Trophoblast cell (in vitro differentiated cells and primary cell): ENCODE measurements around the gene CEACAM8.

Experiments used
- DNase-seq, 2 donors: peaks; one replicate each; pipeline ENCODE4 v3.0.0-alpha.2; 2016
- H2AFZ ChIP-seq: 2 replicates; pipeline ENCODE4 v1.6.1; 2013; ENCODE audit warnings: low read length, moderate library complexity, mild to moderate bottlenecking; ENCODE audit not compliant: insufficient read depth, poor library complexity
- H2AK5ac ChIP-seq: 2 replicates; pipeline ENCODE4 v1.6.1; 2013; ENCODE audit warnings: mild to moderate bottlenecking, low read length
- H2BK120ac ChIP-seq: 2 replicates; pipeline ENCODE4 v1.6.1; 2013; ENCODE audit warnings: low read length, mild to moderate bottlenecking, moderate library complexity; ENCODE audit not compliant: insufficient read depth, poor library complexity
- H2BK12ac ChIP-seq: 2 replicates; pipeline ENCODE4 v1.6.1; 2013; ENCODE audit warnings: mild to moderate bottlenecking, low read length, moderate library complexity
- H2BK5ac ChIP-seq: 2 replicates; pipeline ENCODE4 v1.6.1; 2013; ENCODE audit warnings: low read length, low read depth, moderate library complexity, mild to moderate bottlenecking; ENCODE audit not compliant: poor library complexity
- H3K14ac ChIP-seq: 2 replicates; pipeline ENCODE4 v1.6.1; 2013; ENCODE audit warnings: mild to moderate bottlenecking, low read length
- H3K18ac ChIP-seq: 2 replicates; pipeline ENCODE4 v1.6.1; 2013; ENCODE audit warnings: mild to moderate bottlenecking, low read length
- H3K23ac ChIP-seq: 2 replicates; pipeline ENCODE4 v1.6.1; 2013; ENCODE audit warnings: low read length
- H3K27ac ChIP-seq: 2 replicates; pipeline ENCODE4 v1.5.1; 2013; ENCODE audit warnings: low read depth, mild to moderate bottlenecking, inconsistent platforms, low read length, moderate library complexity
- H3K27me3 ChIP-seq: 2 replicates; pipeline ENCODE4 v1.6.1; 2013; ENCODE audit warnings: inconsistent platforms, mild to moderate bottlenecking, low read length, moderate library complexity; ENCODE audit not compliant: insufficient read depth
- H3K36me3 ChIP-seq, 2 experiments: 1 replicate in 1 of 2; 2 replicates in 1 of 2; pipeline ENCODE4 v1.6.1; 2013; ENCODE audit warnings: low read length in 2 of 2, mild to moderate bottlenecking in 2 of 2, moderate library complexity in 1 of 2; ENCODE audit not compliant: insufficient read depth in 2 of 2, control insufficient read depth in 1 of 2
- H3K4ac ChIP-seq: 2 replicates; pipeline ENCODE4 v1.6.1; 2013; ENCODE audit warnings: low read depth, mild to moderate bottlenecking, low read length, moderate library complexity
- H3K4me1 ChIP-seq, 2 experiments: 1 replicate in 1 of 2; 2 replicates in 1 of 2; pipeline ENCODE4 v1.6.1; 2013; ENCODE audit warnings: low read length in 2 of 2, mild to moderate bottlenecking in 2 of 2, moderate library complexity in 1 of 2; ENCODE audit not compliant: insufficient read depth in 2 of 2, control insufficient read depth in 1 of 2
- H3K4me2 ChIP-seq: 2 replicates; pipeline ENCODE4 v1.6.1; 2013; ENCODE audit warnings: inconsistent platforms, mild to moderate bottlenecking, low read length, moderate library complexity
- H3K4me3 ChIP-seq: 2 replicates; pipeline ENCODE4 v1.5.1; 2013; ENCODE audit warnings: mild to moderate bottlenecking, low read depth, low read length, inconsistent platforms
- H3K79me1 ChIP-seq: one replicate; pipeline ENCODE4 v1.6.1; 2013; ENCODE audit warnings: low read length
- H3K79me2 ChIP-seq: 2 replicates; pipeline ENCODE4 v1.6.1; 2013; ENCODE audit warnings: low read length, mild to moderate bottlenecking; ENCODE audit not compliant: control insufficient read depth, insufficient read depth, poor library complexity
- H3K9ac ChIP-seq: 2 replicates; pipeline ENCODE4 v1.6.1; 2013; ENCODE audit warnings: mild to moderate bottlenecking, low read length
- H3K9me3 ChIP-seq: 2 replicates; pipeline ENCODE4 v1.6.1; 2013; ENCODE audit warnings: low read depth, mild to moderate bottlenecking, control low read depth, inconsistent platforms, low read length; ENCODE audit not compliant: insufficient read depth
- H4K12ac ChIP-seq: 2 replicates; pipeline ENCODE4 v1.6.1; 2013; ENCODE audit warnings: low read depth, mild to moderate bottlenecking, low read length, moderate library complexity
- H4K8ac ChIP-seq: 2 replicates; pipeline ENCODE4 v1.6.1; 2013; ENCODE audit warnings: low read depth, mild to moderate bottlenecking, low read length, moderate library complexity
- H4K91ac ChIP-seq: one replicate; pipeline ENCODE4 v1.6.1; 2013; ENCODE audit warnings: low read depth, mild to moderate bottlenecking, low read length, moderate library complexity
- WGBS: extraction: QIAGEN DNeasy Blood & Tissue Kit; methylation state at CpG from one replicate; pipeline ENCODE4 v1.1.7; 2013; ENCODE audit warnings: missing lambda C conversion rate; ENCODE audit not compliant: insufficient read length, insufficient coverage; ENCODE audit errors: extremely low coverage; 5-methylcytosine and 5-hydroxymethylcytosine counted together

The CEACAM8 gene

DNA sequence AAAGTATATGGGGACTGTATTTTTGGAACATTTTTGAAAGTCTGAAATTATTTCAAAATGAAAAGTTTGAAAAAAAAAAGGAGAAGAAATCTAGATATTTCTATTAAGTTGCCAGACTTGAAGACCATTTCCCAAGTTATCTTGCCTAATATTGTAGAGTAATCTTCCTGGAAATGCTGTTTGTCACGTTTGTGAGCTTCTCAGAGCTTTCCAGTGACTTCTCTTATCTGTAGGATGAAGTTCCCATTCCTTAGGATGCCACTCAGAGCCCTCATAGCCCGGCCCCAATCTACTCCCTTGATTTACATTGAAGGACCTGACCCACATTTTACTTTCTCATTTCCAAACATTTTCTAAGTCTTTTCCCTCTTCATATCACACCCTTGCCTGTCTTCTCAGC is 23.6 kb downstream of the CEACAM8 start:
- no peak overlapping the region for H2BK12ac ChIP-seq
- H2AFZ ChIP-seq: no peak overlapping the region
- DNase-seq: peak; percentile 80 to 87
- no peak overlapping the region for H2BK5ac ChIP-seq
- H3K23ac ChIP-seq: no peak overlapping the region
- H3K36me3 ChIP-seq: no peaks in the 10 kb centered on the region
- no peak overlapping the region for H3K14ac ChIP-seq
- no peak overlapping the region for H4K8ac ChIP-seq
- no peak overlapping the region for H2AK5ac ChIP-seq
- WGBS: no CpG with 5 or more reads among the region's 2 CpGs
- no peak overlapping the region for H4K91ac ChIP-seq
- no peak overlapping the region for H3K4me3 ChIP-seq
- no peaks in the 10 kb centered on the region for H3K9me3 ChIP-seq
- no peak overlapping the region for H4K12ac ChIP-seq
- no peak overlapping the region for H3K27ac ChIP-seq
- H3K9ac ChIP-seq: no peak overlapping the region
- no peaks in the 10 kb centered on the region for H3K27me3 ChIP-seq
- no peaks in the 10 kb centered on the region for H3K79me1 ChIP-seq
- no peaks in the 10 kb centered on the region for H3K4me1 ChIP-seq
- no peak overlapping the region for H3K18ac ChIP-seq
- no peak overlapping the region for H2BK120ac ChIP-seq
- H3K4me2 ChIP-seq: no peak overlapping the region
- H3K4ac ChIP-seq: no peak overlapping the region
- H3K79me2 ChIP-seq: no peaks in the 10 kb centered on the region

DNA sequence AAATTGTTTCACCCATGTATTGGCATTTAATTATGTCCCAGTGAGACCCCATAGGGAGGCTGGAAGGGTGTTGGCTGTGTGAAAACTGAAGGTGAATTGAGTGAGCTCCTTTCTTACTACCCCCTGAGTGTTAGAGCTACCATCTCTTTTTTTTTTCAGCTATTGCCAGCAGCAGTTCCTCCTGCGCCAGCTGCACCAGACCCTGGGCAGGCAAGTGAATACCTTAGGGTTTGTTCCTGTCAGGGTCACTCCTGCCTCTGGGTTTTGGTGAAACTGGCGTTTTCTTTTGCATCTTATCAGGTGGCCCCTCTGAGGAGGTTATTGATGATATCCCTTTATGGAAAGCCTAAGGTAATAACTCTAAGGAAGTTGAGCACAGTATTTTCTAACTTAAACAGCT is 25.5 kb downstream of the CEACAM8 start:
- Histone ChIP-seq H3K4me1 (no peaks in the 10 kb centered on the region), H3K79me1 (no peaks in the 10 kb centered on the region), H4K12ac (no peak overlapping the region), H3K4ac (no peak overlapping the region), H3K9me3 (no peaks in the 10 kb centered on the region), H3K79me2 (no peaks in the 10 kb centered on the region), H3K4me3 (no peak overlapping the region), H3K27me3 (no peaks in the 10 kb centered on the region), H4K8ac (no peak overlapping the region), H2BK120ac (no peak overlapping the region), H3K18ac (no peak overlapping the region), H3K23ac (no peak overlapping the region), H3K9ac (no peak overlapping the region), H2BK5ac (no peak overlapping the region), H3K36me3 (no peaks in the 10 kb centered on the region), H3K14ac (no peak overlapping the region), H4K91ac (no peak overlapping the region), H3K27ac (no peak overlapping the region), H3K4me2 (no peak overlapping the region), H2AFZ (no peak overlapping the region), H2BK12ac (no peak overlapping the region), H2AK5ac (no peak overlapping the region)
- DNase-seq: no peak
- WGBS: no CpG with 5 or more reads among the region's 2 CpGs

GRCh38 chr19:42568006-42568405 is 26.7 kb downstream of the CEACAM8 start:
- no peak overlapping the region for H2BK5ac ChIP-seq
- H3K79me1 ChIP-seq: no peaks in the 10 kb centered on the region
- no peak overlapping the region for H2AK5ac ChIP-seq
- H2BK120ac ChIP-seq: no peak overlapping the region
- no peak overlapping the region for H3K4me2 ChIP-seq
- H3K79me2 ChIP-seq: no peaks in the 10 kb centered on the region
- no peak overlapping the region for H2AFZ ChIP-seq
- no peak overlapping the region for H4K91ac ChIP-seq
- no peak overlapping the region for H4K12ac ChIP-seq
- DNase-seq: peak in 1 of 2 donors; percentile 6
- no peaks in the 10 kb centered on the region for H3K9me3 ChIP-seq
- no peak overlapping the region for H4K8ac ChIP-seq
- no peak overlapping the region for H3K4ac ChIP-seq
- no peaks in the 10 kb centered on the region for H3K4me1 ChIP-seq
- H3K14ac ChIP-seq: no peak overlapping the region
- H3K27ac ChIP-seq: no peak overlapping the region
- no peak overlapping the region for H3K4me3 ChIP-seq
- H3K9ac ChIP-seq: no peak overlapping the region
- H2BK12ac ChIP-seq: no peak overlapping the region
- WGBS: no CpG with 5 or more reads among the region's 4 CpGs
- H3K36me3 ChIP-seq: no peaks in the 10 kb centered on the region
- H3K18ac ChIP-seq: no peak overlapping the region
- H3K27me3 ChIP-seq: no peaks in the 10 kb centered on the region
- H3K23ac ChIP-seq: no peak overlapping the region

DNA sequence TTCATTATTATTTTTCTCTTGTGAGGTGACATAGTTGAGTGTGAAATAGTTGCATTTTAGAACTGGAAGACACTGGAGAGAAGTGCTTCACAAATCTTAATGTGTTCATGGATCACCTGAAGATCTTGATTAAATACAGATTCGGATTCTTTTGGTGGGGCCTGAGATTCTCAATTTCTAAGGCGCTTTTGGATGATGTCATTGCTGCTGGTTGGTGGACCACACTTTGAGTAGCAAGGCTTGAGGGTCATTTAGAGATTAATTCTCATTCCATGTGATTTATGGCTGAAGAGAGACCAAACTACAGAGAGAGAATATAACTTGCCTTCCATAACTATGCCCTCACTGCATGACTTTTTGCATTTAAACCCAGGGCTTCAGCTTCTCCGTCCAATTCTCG is 27.2 kb downstream of the CEACAM8 start:
- H4K91ac ChIP-seq: no peak overlapping the region
- no peaks in the 10 kb centered on the region for H3K9me3 ChIP-seq
- no peak overlapping the region for H3K14ac ChIP-seq
- H3K27ac ChIP-seq: no peak overlapping the region
- no peak overlapping the region for H4K12ac ChIP-seq
- H2AFZ ChIP-seq: no peak overlapping the region
- no peak overlapping the region for H3K18ac ChIP-seq
- no peak overlapping the region for H2BK5ac ChIP-seq
- no peak overlapping the region for H3K4me3 ChIP-seq
- no peaks in the 10 kb centered on the region for H3K79me2 ChIP-seq
- no CpG with 5 or more reads among the region's 4 CpGs for WGBS
- no peak overlapping the region for H2AK5ac ChIP-seq
- no peak overlapping the region for H3K9ac ChIP-seq
- no peak overlapping the region for H3K4ac ChIP-seq
- no peaks in the 10 kb centered on the region for H3K4me1 ChIP-seq
- no peak overlapping the region for H4K8ac ChIP-seq
- H3K4me2 ChIP-seq: no peak overlapping the region
- no peak overlapping the region for H3K23ac ChIP-seq
- H3K79me1 ChIP-seq: no peaks in the 10 kb centered on the region
- no peak overlapping the region for H2BK12ac ChIP-seq
- no peaks in the 10 kb centered on the region for H3K36me3 ChIP-seq
- H2BK120ac ChIP-seq: no peak overlapping the region
- H3K27me3 ChIP-seq: no peaks in the 10 kb centered on the region
- DNase-seq: no peak
